ENCODE measurements around the gene DAAM1.

GRCh38 chr14:59161561-59162175, 26.8 kb upstream of the DAAM1 start:
- TF ChIP-seq POLR2AphosphoS5 (IDR thresholded peaks at IDR 0.05) (peak; percentile 42), SMC3 (conservative IDR thresholded peaks at IDR 0.05; ENCODE audit: poor library complexity) (peak; percentile 28)

Data from neural cell (in vitro differentiated cells).